ENCODE data around the gene STAMBPL1. TPM values are rescaled to one million over a fixed set of nuclear protein-coding genes. Genes with fewer than 3 reads are reported as not detected.

The STAMBPL1 gene
- total RNA-seq, 4 donors from 2014 or later: 14.4 to 26.3 (median 22.3) TPM

DNA sequence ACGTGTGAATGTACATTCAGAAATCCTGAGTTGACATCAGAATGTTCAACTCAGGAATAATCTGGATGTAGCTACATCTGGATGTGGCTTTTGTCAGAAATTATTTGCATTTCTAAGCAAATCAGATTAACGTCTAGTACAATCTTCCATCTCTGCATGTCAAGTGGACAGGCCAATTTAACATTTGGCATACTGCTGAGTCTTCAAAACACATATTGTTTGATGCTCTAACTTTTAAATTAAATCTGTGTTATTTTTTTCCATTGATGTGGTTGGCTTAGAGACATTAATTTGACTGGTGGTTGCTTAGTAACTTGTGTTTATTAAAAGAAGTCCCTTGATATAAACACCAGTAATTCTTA lies 3.4 kb downstream of the STAMBPL1 start:
- Histone ChIP-seq H3K4me3 (no peak overlapping the region), H3K27ac (peak overlapping the region; percentile 17 to 95 (median 90)), H3K27me3 (no peaks in the 10 kb centered on the region), H3K4me1 (peaks cover 0 to 48% (median 0%) of the 10 kb centered on the region in 3 donors), H3K36me3 (no peaks in the 10 kb centered on the region), H3K9me3 (no peaks in the 10 kb centered on the region)
- ATAC-seq: no peak
- 27 to 30% methylated on average over 2 of the region's 2 CpGs for WGBS, 2 donors (ENCODE audit: low coverage in 1 of 2)
- TF ChIP-seq POLR2AphosphoS5 (IDR thresholded peaks at IDR 0.05) (no peak), EP300 (IDR thresholded peaks at IDR 0.05) (no peak), POLR2A (IDR thresholded peaks at IDR 0.05) (no peak)
- TF ChIP-seq, protein P1, sequence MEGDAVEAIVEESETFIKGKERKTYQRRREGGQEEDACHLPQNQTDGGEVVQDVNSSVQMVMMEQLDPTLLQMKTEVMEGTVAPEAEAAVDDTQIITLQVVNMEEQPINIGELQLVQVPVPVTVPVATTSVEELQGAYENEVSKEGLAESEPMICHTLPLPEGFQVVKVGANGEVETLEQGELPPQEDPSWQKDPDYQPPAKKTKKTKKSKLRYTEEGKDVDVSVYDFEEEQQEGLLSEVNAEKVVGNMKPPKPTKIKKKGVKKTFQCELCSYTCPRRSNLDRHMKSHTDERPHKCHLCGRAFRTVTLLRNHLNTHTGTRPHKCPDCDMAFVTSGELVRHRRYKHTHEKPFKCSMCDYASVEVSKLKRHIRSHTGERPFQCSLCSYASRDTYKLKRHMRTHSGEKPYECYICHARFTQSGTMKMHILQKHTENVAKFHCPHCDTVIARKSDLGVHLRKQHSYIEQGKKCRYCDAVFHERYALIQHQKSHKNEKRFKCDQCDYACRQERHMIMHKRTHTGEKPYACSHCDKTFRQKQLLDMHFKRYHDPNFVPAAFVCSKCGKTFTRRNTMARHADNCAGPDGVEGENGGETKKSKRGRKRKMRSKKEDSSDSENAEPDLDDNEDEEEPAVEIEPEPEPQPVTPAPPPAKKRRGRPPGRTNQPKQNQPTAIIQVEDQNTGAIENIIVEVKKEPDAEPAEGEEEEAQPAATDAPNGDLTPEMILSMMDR (IDR thresholded peaks at IDR 0.05): no peak

DNA sequence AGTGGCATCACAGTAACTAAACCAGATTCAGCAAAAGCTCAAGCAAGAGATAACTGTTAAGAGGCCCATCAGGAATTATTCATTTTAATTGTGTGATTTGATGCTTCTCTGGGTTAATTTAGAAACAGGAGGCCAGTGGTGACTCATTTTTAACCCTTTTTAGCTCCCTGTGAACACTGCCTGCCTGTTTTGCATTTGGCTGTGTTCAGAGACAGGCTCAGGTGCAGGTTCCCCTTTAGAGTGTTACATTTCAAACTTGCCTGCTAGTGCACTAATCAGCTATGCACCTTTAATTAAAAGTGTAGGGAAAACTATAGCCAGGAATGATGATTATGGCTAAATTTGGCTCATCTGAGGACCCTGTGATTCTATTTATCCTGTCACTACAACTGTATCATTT lies 6.5 kb downstream of the STAMBPL1 start:
- H3K4me1 ChIP-seq: peaks cover 0 to 29% (median 0%) of the 10 kb centered on the region in 3 donors
- no peaks in the 10 kb centered on the region for H3K9me3 ChIP-seq
- H3K4me3 ChIP-seq: no peak overlapping the region
- ATAC-seq: no peak
- H3K27me3 ChIP-seq: no peaks in the 10 kb centered on the region
- no peaks in the 10 kb centered on the region for H3K36me3 ChIP-seq
- TF ChIP-seq EP300 (IDR thresholded peaks at IDR 0.05) (no peak), POLR2A (IDR thresholded peaks at IDR 0.05) (no peak), POLR2AphosphoS5 (IDR thresholded peaks at IDR 0.05) (no peak)
- TF ChIP-seq, protein P1 (IDR thresholded peaks at IDR 0.05): no peak
- no peak overlapping the region for H3K27ac ChIP-seq

DNA sequence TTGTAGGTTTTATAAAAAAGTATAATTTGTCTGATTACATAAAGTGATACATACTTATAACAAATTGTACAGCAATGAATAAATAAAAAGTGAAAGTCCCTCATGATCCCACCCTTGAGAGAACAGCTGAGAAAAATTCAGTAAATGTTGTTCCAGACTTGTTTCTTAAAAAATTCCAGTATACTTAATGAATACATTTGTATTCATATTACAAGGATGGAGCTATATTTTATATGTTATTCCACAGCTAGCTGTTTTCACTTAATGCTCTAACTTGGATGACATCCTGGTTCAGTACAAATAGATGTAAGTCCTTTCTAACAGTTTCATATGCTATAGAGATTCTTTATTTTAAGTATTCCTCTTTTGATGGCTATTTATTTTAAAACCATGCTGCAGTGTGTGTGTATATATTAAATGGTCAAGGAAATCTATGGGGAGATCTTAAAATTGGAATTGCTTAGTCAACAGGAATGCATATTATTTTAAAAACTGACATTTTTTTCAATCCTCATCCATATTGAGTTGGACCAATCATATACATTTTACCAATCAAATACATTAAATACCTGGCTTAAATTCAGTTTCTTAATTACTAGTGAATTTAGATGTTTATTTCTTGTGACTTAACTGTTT lies 8.9 kb downstream of the STAMBPL1 start:
- Histone ChIP-seq H3K9me3 (no peaks in the 10 kb centered on the region), H3K27ac (no peak overlapping the region), H3K36me3 (no peaks in the 10 kb centered on the region), H3K27me3 (no peaks in the 10 kb centered on the region), H3K4me1 (peaks cover 0 to 14% (median 0%) of the 10 kb centered on the region in 3 donors), H3K4me3 (no peak overlapping the region)
- no peak for ATAC-seq
- no peak for TF ChIP-seq POLR2AphosphoS5 (IDR thresholded peaks at IDR 0.05)
- TF ChIP-seq, protein P1 (IDR thresholded peaks at IDR 0.05): no peak
- TF ChIP-seq EP300 (IDR thresholded peaks at IDR 0.05): no peak
- no peak for TF ChIP-seq POLR2A (IDR thresholded peaks at IDR 0.05)

DNA sequence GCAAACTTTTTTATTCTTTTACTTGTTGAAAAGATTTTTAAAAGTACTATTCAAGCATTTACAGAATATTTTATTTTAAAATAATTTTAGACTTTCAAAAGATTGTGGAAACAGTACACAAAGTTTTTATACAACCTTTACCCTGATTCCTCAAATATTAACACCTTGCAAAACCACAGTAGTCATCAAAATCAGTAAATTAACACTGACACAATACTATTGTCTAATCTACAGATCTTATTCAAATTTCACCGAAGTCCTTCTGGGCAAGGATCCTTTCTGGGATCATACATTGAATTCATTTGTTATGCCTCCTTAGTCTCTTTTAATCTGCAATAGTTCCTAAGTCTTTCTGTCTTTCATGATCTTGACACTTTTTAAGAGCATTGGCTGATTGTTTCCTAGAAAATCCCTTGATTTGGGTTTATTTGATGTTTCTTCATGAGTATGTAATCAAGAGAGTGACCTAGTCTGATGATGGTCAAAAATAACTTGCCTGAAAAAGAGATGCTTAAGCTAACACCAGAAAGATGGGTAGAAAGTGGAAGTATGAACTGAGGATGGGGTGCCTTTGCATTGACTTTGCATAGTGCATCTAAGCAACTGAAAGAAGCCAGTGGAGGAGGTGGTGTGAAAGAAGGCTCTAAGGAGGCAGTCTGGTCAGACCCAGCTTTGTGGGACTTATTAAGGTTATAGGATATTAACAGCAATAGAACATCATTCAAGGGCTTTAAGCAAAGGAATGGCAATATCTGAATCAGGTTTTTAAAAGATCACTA lies 9.7 kb downstream of the STAMBPL1 start:
- Histone ChIP-seq H3K27me3 (no peaks in the 10 kb centered on the region), H3K27ac (no peak overlapping the region), H3K4me3 (no peak overlapping the region), H3K9me3 (no peaks in the 10 kb centered on the region), H3K4me1 (peaks cover 0 to 5% (median 0%) of the 10 kb centered on the region in 3 donors), H3K36me3 (no peaks in the 10 kb centered on the region)
- no peak for ATAC-seq
- WGBS, 2 donors (ENCODE audit: low coverage in 1 of 2): 76 to 100% methylated on average over 1 of the region's 1 CpG
- TF ChIP-seq POLR2A (IDR thresholded peaks at IDR 0.05) (no peak), EP300 (IDR thresholded peaks at IDR 0.05) (no peak), POLR2AphosphoS5 (IDR thresholded peaks at IDR 0.05) (no peak)
- TF ChIP-seq, protein P1 (IDR thresholded peaks at IDR 0.05): no peak
